Daoy (cell line): ENCODE results near the gene P2RY13. TPM values are rescaled to one million over a fixed set of nuclear protein-coding genes. Genes with fewer than 3 reads are reported as not detected.
A peak's percentile ranks its signal among the peaks of the same experiment; 100 is the strongest.

Source experiments
- DNase-seq: peaks from one replicate; pipeline ENCODE4 v3.0.0-alpha.2; 2015; ENCODE audit warnings: low read depth
- total RNA-seq: library from RNA; depleted of rRNA; stranded (reverse); fragments of >200 nt; shearing (Covaris generic); gene quantifications from 2 replicates; pipeline ENCODE4 v1.2.3, GENCODE V29; 2014; rRNA removed

Gene P2RY13
- total RNA-seq, result not detected in 2 replicates

GRCh38 chr3:151329363-151329762 lies at the start of gene P2RY13:
Gene P2RY13, minus strand, starts transcription at chr3:151329549. Its CDS starts 21 bp downstream, at chr3:151329528.
- DNase-seq, result no peak

- DNase-seq, result no peak
Observed at GRCh38 chr3:151377768-151378385, 48.5 kb upstream of the P2RY13 start.

GRCh38 chr3:151372063-151372820 lies 42.9 kb upstream of the P2RY13 start:
- DNase-seq, result no peak

GRCh38 chr3:151371526-151371925 lies 42.2 kb upstream of the P2RY13 start:
- DNase-seq, result no peak

- no peak for DNase-seq
Observed at GRCh38 chr3:151367448-151367847, 38.1 kb upstream of the P2RY13 start.

- no peak for DNase-seq
Observed at GRCh38 chr3:151366993-151367392, 37.6 kb upstream of the P2RY13 start.

GRCh38 chr3:151362751-151363174 lies 33.4 kb upstream of the P2RY13 start:
- DNase-seq, result no peak

GRCh38 chr3:151357463-151357850 lies 28.1 kb upstream of the P2RY13 start:
- no peak for DNase-seq

- no peak for DNase-seq
Observed at GRCh38 chr3:151356794-151357462, 27.6 kb upstream of the P2RY13 start.

- no peak for DNase-seq
Observed at GRCh38 chr3:151351648-151352047, 22.3 kb upstream of the P2RY13 start.

- no peak for DNase-seq
Observed at GRCh38 chr3:151351219-151351618, 21.9 kb upstream of the P2RY13 start.

GRCh38 chr3:151350656-151351055 lies 21.3 kb upstream of the P2RY13 start:
- DNase-seq, result no peak

GRCh38 chr3:151347432-151347831 lies 18.1 kb upstream of the P2RY13 start:
- DNase-seq, result no peak

- DNase-seq, result no peak
Observed at GRCh38 chr3:151346292-151346691, 16.9 kb upstream of the P2RY13 start.

GRCh38 chr3:151345859-151346258 lies 16.5 kb upstream of the P2RY13 start:
- DNase-seq, result peak; percentile 46

- DNase-seq, result no peak
Observed at GRCh38 chr3:151331696-151332095, 2.3 kb upstream of the P2RY13 start.

GRCh38 chr3:151330899-151331298 lies 1.6 kb upstream of the P2RY13 start:
- no peak for DNase-seq

- no peak for DNase-seq
Observed at GRCh38 chr3:151330379-151330778, 1.0 kb upstream of the P2RY13 start.

GRCh38 chr3:151328298-151328995 lies 902 bp downstream of the P2RY13 start:
- DNase-seq, result peak; percentile 26

- DNase-seq, result no peak
Observed at GRCh38 chr3:151327571-151328198, 1.7 kb downstream of the P2RY13 start.

- DNase-seq, result no peak
Observed at GRCh38 chr3:151322511-151322910, 6.8 kb downstream of the P2RY13 start.

- DNase-seq, result no peak
Observed at GRCh38 chr3:151321526-151321925, 7.8 kb downstream of the P2RY13 start.
